Muscle of arm (tissue), 12 donors: ENCODE measurements around the gene ZNF778. TPM values are rescaled to one million over a fixed set of nuclear protein-coding genes. Genes with fewer than 3 reads are reported as not detected.
"Not testable (repeated sequence)": the region's sequence is repeated elsewhere in the genome, so short reads cannot be mapped to it uniquely, and the experiment has no call there.

Source experiments
- DNase-seq: peaks from one replicate; pipeline ENCODE4 v3.0.0-alpha.2; 2013
- polyA plus RNA-seq, 12 donors: library from polyadenylated mRNA; unstranded; fragments of 120-200 nt; gene quantifications; one replicate each; pipeline ENCODE4 v1.2.1, GENCODE V29; 2013; ENCODE audit not compliant: insufficient read length in 12 of 12

ZNF778 gene
- polyA plus RNA-seq, 12 donors, result 4.5 to 7.0 (median 6.2) TPM; not detected in 1

DNA sequence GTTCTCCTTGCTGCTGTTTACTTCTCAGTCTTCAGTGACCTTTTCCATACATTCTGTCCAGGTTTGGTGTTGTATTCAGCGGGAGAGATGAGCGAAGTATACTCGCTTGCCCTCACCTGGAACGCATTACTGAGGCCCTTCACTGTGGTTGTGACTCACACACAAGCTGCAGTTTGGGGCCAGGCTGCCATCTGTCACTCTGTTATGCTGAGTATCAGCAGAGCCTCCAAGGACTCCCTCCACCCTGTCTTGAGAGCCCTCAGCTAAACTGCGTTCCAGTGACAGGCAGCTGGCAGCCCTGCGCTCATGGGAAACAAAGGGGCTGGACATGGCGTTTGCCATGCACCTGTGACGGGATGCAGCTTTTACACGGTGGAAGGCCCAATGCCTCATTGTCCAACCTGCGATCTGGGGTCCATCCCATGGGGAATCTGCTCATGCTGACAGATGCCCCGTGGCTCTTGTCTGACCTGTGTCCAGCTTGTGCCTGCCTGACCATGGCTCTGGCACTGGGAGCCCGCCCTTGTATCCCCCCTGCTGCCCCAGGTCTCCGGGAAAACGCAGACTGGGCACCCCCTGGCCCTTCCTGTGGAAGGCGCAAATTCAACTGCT is 6.5 kb upstream of the ZNF778 start:
- no peak for DNase-seq

DNA sequence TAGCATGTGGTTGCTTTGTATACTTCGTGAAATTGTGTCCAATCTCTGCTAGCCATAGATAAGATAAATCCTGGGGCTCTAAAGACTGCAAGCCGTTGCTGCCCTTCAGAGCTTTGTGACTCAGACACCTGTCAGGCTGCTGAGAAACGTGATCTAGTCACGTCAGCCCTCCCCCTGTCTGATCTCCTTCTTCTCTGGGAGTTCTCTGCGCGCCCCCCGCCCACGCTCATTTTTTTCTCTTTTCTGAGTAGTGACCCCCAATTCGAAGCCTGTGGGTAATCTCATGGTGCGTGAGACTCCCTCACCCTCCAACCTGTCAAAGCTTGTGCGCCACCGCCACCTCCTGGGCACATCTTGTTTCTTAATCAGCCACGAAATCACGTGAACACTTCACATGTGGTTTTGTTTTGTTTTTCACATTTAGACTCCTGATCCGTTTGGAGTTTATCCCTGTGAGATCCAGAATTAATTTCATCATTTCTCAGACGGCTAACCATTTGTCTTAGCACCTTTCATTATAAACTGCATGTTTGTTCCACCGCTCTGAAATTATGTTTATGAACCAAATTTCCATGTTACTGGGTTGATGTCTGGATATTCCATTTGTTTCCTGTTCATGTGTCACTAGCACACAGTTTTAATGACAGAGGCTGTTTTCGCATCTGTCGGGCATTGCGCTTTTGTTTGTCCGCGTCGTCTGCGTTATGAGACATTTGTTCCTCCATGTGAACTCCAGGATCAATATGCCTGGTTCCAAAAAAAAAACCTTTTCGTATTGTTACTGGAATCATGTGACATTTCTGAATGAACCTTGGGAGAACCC is 977 bp upstream of the ZNF778 start:
- peak; percentile 75 for DNase-seq

DNA sequence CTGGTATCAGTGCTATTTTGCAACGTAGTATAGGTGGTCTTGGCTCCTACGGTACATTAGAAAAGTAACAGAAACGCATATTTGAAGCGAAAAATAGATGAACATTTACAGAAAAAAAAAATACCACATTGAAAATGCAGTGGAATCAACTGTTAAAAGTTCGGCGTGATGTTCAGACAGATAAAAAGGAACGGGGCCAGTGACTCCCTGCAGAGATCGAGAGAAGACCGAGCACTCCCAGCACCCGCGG is 440 bp upstream of the ZNF778 start:
- no peak for DNase-seq

DNA sequence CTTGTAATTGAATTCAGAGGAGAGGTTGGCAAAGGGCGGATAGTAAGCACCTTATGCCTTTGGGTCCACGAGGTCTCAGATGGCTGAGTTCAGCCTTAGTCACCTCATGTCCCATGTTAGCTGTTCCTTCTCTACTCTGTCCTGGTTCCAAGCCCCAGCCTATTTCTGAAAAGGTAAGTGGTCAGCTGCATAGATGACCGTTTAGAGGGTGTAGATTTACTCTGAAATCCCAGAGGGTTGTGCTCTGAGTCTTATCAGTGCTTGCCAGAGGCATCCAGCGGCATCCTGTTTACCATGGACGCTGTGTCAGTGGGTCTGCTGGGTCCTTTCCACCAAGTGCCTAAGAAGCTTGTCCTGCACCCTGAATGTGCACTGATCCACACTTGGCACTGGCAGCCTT is 1.9 kb downstream of the ZNF778 start:
- no peak for DNase-seq

DNA sequence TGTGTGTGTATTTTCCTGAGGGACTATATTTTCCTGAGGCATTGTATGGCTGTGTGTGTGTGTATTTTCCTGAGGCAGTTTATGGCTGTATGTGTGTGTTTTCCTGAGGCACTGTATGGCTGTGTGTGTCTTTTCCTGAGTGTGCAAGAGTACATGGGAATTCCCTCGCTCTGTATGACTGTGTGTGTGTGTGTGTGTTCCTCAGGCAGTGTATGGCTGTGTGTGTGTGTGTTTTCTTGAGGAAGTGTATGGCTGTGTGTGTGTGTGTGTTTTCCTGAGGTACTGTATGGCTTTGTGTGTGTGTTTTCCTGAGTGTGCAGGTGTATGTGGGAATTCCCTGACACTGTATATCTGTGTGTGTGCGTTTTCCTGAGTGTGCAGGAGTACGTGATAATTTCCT is 4.1 kb downstream of the ZNF778 start:
- DNase-seq, result no peak

DNA sequence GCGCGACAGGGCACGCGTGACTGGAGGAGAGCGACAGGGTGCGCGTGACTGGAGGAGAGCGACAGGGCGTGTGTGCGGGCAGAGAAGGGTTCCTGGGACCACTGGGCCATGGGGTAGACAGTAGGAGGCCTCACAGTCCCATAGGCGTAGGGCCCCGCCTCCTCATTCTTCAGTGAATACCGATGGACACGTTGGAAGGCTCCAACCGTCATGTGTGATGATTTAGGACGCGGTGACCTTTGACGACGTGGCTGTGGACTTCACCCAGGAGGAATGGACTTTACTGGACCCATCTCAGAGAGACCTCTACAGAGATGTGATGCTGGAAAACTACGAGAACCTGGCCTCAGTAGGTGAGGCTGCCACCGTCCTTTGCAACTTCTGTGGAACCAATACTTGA is 5.4 kb downstream of the ZNF778 start:
- no peak for DNase-seq

DNA sequence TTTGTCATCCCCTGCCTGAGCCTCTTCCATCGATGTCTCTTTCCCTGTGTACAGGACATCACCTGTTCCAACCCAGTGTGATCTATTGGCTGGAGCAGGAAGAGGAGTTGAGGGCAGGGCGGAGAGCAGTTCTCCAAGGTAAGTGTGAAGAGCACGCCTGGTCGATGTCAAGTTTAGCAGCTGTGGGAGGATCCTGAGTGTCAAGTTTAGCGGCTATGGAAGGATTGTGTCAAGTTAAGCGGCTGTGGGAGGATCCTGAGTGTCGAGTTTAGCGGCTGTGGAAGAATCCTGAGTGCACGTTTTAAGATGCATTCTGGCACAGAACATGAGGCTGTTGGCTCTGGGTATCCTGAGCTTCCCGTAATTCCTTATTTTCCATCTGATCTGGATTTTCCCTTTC is 7.2 kb downstream of the ZNF778 start:
- no peak for DNase-seq

DNA sequence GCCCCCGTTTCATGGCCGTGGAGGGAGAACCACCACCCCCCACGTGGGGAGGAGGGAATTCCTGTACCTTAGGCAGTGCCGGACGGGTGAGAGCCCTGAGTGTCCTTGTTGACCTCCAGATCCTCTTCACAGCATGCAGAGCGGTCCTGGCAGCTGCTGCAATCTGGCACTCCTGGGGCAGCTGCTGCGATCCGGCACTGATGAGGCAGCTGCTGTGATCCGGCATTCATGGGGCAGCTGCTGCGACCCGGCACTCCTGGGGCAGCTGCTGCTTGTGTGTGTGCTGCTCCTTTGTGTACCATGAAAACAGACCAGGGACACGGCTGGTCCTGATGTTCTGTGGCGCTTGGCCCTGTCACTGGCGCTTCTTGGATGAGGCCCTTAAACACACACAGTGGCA is 12.8 kb downstream of the ZNF778 start:
- peak; percentile 30 for DNase-seq

DNA sequence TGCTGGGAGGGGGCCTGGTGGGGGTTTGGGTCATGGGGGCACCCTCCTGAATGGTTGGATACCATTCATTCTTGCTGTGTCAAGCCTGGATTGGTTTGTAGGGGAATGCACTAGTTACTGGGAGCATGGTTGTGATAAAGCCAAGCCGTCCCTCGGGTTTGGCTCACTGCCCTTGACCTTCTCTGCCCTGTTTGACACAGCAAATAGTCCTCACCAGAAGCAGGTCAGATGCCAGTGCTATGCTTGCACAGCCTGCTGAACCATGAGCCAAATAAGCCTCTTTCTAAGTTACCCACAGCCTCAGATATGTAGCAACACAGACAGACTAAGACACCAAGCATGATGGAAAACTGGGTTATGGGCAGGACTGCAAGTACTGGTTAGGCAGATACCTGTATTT is 14.6 kb downstream of the ZNF778 start:
- no peak for DNase-seq

DNA sequence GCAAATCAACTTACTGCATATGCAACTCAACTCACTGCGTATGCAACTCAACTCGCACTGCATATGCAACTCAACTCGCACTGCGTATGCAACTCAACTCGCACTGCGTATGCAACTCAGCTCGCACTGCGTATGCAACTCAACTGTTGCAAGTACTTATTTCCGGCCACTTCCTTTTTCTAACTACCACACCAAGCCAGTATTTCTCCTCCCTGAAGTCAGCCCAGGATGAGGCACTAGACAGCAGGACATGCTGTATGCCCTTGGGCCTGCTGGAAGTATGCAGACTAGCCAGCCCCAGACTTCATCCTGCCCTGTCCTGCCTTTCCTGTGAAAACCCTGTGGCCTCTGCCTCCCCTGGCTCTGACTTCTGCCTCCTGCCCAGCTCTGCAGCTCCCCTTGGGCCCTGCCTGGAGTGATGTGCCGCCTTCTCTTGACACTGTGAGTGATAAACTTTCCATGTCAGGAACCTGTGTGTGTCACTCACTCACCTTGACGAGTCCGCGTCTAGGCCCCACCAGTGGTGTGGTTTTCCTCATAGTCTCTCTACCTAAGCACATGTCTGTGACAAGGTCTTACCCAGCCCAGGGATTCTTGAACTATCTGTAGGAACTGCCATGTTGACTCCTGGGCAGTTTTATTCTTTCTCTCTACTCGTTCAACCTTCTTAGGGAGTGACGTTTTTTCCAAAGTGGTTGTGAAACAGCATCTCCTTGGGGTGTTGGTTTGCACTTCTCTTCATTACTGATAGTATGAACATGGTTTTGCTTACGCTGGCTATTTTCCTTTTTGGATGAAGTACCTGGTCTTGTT is 16.4 kb downstream of the ZNF778 start:
- no peak for DNase-seq

DNA sequence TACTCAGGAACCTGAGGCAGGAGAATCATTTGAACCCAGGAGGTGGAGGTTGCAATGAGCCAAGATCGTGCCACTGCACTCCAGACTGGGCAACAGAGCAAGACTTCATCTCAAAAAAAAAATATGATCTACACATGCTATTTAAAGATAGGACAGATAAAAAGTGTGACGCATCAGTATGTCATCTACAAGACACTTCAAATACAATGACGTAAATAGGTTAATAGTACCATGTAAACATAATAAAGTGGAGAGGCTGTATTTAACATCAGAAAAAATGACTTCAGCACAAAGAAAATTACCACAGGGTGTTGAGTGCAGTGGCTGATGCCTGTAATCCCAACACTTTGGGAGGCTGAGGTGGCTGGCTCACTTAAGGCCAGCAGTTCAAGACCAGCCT is 20.2 kb downstream of the ZNF778 start:
- DNase-seq, result no peak

DNA sequence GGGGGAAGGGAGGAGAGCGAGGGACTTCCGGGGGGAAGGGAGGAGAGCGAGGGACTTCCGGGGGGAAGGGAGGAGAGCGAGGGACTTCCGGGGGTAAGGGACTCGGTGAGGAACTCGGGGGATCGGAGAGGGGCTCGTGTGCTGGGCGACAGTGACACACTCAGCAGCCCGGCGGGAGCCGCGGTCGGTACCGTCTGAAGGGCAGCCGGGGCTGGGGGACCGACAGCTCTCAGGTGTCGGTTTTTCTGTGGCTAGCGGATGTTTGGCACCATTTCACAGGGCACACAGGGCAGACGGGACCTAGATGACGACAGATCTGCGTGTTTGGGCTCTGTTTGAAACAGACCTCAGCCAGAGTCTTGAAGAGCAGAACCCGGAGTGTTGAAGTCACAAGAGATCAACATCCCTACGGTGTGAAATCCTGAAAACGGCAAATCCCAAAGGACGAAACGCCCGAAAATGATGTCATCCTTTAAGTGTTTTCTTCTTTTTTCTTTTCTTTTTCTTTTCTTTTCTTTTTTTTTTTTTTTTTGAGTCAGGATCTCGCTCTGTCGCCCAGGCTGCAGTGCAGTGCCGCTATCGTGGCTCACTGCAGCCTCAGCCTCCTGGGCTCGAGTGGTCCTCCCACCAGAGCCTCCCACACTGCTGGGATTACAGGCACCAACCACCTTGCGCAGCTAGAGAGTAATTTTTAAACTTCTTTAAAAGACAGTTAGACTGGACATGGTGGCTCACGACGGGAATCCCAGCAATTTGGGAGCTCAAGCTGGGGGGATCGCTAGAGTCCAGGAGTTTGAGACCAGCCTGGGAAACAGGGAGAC is 23.9 kb downstream of the ZNF778 start:
- DNase-seq, result peak; percentile 85

DNA sequence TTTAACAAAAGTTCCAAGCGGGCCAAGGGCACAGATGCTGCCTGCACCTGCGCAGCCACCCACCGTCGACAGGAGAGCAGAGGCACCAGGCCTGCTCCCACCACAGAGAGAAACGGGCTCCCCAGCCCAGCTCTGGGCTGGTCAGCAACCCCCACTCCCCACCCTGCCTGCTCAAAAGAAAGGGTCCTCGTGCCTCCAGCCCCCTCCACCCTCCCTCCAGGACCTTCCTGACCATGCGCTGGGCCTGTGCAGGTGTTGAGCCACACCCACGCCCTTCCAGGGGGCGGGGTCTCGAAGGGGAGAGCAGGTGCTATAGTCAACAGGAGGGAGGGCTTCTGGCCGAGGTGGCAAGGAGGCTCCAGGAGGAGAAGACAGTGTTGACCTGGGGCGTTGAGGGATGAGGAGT is 25.3 kb downstream of the ZNF778 start:
- DNase-seq, result no peak

DNA sequence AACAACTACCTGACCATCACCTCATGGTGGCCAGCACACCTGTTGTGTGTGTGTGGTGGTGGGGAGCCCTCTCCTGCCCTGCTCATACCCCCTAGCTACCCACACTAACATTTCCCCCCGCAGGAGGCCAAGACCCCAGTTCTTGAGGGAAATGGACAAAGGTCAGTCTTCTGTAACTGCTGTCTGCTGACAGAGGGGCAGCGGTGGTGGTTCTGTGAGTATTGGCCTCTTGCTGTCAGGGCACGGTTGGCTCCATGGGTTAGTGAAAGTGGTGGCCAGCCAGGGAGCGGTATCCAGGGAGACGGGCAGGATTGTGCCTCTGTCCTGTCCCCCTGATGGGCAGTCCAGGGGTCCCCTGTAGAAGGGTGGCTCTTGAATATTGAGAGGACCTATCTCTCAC is 26.2 kb downstream of the ZNF778 start:
- no peak for DNase-seq

DNA sequence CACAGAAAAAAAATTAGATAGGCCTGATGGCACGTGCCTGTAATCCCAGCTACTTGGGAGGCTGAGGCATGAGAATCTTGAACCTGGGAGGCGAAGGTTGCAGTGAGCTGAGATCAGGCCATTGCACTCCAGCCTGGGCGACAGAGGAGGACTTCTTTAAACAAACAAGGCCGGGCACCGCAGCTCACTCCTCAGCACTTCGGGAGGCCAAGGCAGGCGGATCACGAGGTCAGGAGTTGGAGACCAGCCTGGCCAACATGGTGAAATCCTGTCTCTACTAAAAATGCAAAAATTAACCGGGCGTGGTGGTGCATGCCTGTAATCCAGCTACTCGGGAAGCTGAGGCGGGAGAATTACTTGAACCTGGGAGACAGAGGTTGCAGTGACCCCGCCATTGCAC is 26.8 kb downstream of the ZNF778 start:
- not testable (repeated sequence) for DNase-seq

DNA sequence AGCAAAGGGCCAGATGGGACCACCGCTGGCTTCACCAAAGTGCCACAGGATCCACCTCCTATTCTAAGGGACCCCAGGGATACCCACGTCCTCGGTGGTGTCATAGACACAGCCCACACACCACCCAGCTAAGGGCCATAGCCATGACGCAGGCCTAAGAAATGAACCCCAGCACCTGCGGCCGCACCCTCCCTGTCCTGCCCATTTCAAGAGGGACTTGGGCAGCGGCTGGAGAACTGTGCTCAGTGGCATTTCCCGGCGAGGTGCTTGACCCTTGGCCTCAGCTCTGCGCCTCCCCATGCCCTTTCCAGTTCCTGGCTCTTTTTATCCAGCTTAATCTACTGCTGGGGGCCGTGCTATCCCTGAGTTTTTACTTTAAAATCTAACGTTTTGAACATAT is 27.3 kb downstream of the ZNF778 start:
- no peak for DNase-seq

DNA sequence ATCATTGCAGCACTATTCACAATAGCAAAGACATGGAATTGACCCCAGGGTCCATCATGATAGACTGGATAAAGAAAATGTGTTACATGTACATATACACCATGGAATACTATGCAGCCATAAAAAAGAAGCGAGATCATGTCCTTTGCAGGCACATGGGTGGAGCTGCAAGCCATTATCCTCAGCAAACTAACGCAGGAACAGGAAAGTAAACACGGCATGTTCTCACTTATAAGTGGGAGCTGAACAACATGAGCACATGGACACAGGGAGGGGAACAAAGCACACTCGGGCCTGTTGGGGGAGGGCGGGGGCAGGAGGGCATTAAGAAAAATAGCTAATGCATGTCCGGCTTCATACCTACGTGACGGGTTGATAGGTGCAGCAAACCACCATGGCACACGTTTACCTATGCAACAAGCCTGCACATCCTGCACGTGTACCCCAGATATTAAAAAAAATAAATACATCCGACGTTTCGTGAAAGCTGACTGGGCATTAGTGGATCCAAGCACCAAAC is 28.9 kb downstream of the ZNF778 start:
- no peak for DNase-seq

DNA sequence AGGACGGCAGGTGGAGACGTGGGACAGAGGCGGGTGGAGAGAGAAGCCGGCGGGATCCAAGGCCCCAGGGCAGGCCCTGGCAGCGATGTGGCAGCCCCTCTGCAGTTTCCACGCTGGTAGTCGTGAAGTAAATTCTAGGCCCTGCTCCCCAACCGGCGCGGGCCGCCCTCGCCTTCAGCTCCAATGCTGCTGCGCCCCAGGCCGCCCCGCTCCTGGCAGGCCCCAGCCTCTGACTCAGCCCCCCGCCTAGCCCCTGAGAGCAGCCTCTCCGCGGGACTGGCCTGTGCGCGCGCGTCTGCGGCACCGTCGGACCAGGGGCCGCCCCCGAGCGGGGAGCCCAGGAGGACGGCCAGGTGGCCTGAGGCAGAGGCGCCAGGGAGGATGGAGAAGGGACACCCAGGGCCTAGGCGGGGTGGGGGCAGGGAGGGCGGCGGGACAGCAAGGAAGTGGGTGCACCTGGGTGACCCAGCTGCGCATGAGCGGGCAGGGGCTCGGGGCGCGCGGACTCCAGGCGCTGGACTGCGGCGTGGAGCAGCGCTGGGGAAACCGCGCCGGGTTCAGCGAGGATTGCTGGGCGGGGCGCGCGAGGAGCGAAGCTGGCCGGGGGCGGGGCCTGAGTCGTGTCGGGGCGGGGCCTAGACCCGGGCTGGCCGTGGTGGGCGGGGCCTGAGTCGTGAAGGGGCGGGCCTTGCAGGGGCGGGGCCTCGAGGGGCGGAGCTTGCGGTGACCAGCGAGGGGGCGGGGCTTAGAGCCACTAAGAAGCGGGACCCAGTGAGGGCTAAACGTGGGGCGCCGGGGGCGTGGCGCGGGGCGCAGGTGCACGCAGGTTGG is 29.6 kb downstream of the ZNF778 start:
- DNase-seq, result peak; percentile 65

DNA sequence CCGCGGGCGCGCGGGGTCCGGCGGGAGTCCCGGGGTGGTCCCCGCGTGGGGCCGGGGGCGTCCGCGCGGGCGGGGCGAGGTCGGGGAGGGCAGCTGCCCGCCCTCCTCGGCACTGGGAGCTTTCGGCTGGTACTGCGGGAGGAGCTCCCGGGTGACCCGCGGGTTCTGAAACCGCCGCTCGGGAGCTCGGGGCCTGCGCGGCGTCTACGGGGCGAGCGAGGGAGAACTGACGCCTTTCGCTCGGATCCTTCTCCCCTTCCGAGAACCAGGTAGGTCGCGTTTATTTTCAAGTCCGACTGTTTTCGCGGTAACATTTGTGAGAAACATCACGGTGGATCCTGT is 30.2 kb downstream of the ZNF778 start:
- not testable (repeated sequence) for DNase-seq

DNA sequence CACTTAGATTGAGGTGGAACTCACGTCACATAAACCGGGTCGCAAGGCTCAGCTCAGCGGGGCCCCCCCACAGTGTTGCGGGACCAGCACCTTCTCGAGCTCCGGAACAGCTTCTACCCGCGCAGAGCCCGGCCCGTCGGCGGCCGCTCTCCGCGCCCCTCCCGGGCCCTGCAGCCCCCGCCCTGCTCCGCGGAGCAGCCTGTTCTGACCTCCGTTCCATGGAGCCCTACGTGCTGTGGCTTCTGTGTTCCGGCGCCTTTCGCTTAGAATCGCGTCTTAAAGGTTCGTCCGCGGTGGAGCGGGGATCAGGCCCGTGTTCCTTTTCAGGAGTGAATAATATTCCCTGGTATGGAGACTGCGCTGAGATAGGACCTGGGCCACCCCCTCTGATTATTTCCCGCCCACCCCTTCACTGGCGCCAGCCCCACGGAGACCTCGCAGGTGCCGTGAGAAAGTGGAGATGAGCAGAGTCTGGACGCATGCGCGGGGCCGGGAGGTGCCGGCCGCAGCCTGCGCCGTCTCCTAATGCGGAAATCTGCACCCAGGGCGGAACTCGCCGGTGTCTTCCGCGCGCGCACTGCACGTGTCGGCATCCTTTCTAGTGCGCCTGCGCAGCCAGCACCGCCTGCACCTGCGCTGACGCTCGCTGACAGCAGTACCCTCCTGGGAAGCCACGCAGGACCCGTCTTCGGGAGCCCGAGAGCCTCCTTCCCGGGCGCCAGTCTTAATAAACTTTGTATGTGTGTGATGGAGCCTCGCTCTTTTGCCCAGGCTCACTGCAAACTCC is 30.9 kb downstream of the ZNF778 start:
- no peak for DNase-seq
